Measurements from ENCODE around the gene TFPT. TPM values are rescaled to one million over a fixed set of nuclear protein-coding genes. Genes with fewer than 3 reads are reported as not detected.
"Not testable (repeated sequence)": the region's sequence is repeated elsewhere in the genome, so short reads cannot be mapped to it uniquely, and the experiment has no call there.

The TFPT gene
- total and polyA plus RNA-seq, 4 donors, result 12.1 to 32.9 (median 22.6) TPM

- Histone ChIP-seq H3K9ac (ENCODE audit: insufficient read depth in 1 of 2, low read length in 2 of 2) (no peak overlapping the region), H3K36me3 (ENCODE audit: control insufficient read depth in 4 of 4, insufficient read depth in 4 of 4, low read length in 4 of 4) (no peaks in the 10 kb centered on the region), H3K27me3 (ENCODE audit: control insufficient read depth in 3 of 3, insufficient read depth in 3 of 3, low read length in 2 of 3) (peaks cover 3 to 28% (median 5%) of the 10 kb centered on the region in 3 donors), H3K9me3 (ENCODE audit: control insufficient read depth in 4 of 4, insufficient read depth in 3 of 4, low read length in 3 of 4) (no peaks in the 10 kb centered on the region), H3K4me1 (ENCODE audit: control insufficient read depth in 5 of 5, insufficient read depth in 5 of 5, low read length in 5 of 5) (peaks cover 0 to 12% (median 0%) of the 10 kb centered on the region in 5 donors), H3K27ac (ENCODE audit: low read depth in 1 of 2, low read length in 1 of 2) (no peak overlapping the region), H3K4me3 (no peak overlapping the region)
- TF ChIP-seq CTCF (IDR thresholded peaks at IDR 0.05; ENCODE audit: control extremely low read depth, extremely low read depth), result no peak
- WGBS, 2 donors, result 79 to 85% methylated on average over 12 of the region's 12 CpGs
- ATAC-seq (ENCODE audit: insufficient read depth, low FRiP score) (no peak), DNase-seq (no peak)
Measured at GRCh38 chr19:54099190-54099902, 16.1 kb downstream of the TFPT start.

GRCh38 chr19:54096617-54097106 lies 18.8 kb downstream of the TFPT start:
- no peak for TF ChIP-seq CTCF (IDR thresholded peaks at IDR 0.05; ENCODE audit: control extremely low read depth, extremely low read depth)
- peaks cover 3 to 32% (median 7%) of the 10 kb centered on the region in 3 donors for H3K27me3 ChIP-seq (ENCODE audit: control insufficient read depth in 3 of 3, insufficient read depth in 3 of 3, low read length in 2 of 3)
- ATAC-seq (ENCODE audit: insufficient read depth, low FRiP score), result no peak
- no peak for DNase-seq
- H3K9ac ChIP-seq (ENCODE audit: insufficient read depth in 1 of 2, low read length in 2 of 2), result no peak overlapping the region
- H3K36me3 ChIP-seq (ENCODE audit: control insufficient read depth in 4 of 4, insufficient read depth in 4 of 4, low read length in 4 of 4), result no peaks in the 10 kb centered on the region
- H3K4me3 ChIP-seq, result no peak overlapping the region
- peaks cover 0 to 7% (median 0%) of the 10 kb centered on the region in 5 donors for H3K4me1 ChIP-seq (ENCODE audit: control insufficient read depth in 5 of 5, insufficient read depth in 5 of 5, low read length in 5 of 5)
- H3K27ac ChIP-seq (ENCODE audit: low read depth in 1 of 2, low read length in 1 of 2), result peak overlapping the region in 1 of 2 donors; percentile 6
- 8 to 13% methylated on average over 14 of the region's 14 CpGs for WGBS, 2 donors
- no peaks in the 10 kb centered on the region for H3K9me3 ChIP-seq (ENCODE audit: control insufficient read depth in 4 of 4, insufficient read depth in 3 of 4, low read length in 3 of 4)

GRCh38 chr19:54095859-54096616 lies 19.4 kb downstream of the TFPT start:
- peak; percentile 31 to 63 (median 60) for DNase-seq
- H3K4me3 ChIP-seq; ATAC-seq (ENCODE audit: insufficient read depth, low FRiP score): not testable (repeated sequence)

More at GRCh38 chr19:54095859-54096616, 19.4 kb downstream of the TFPT start:
- H3K9me3 ChIP-seq (ENCODE audit: control insufficient read depth in 4 of 4, insufficient read depth in 3 of 4, low read length in 3 of 4); H3K27ac ChIP-seq (ENCODE audit: low read depth in 1 of 2, low read length in 1 of 2); H3K36me3 ChIP-seq (ENCODE audit: control insufficient read depth in 4 of 4, insufficient read depth in 4 of 4, low read length in 4 of 4); H3K9ac ChIP-seq (ENCODE audit: insufficient read depth in 1 of 2, low read length in 2 of 2); H3K4me1 ChIP-seq (ENCODE audit: control insufficient read depth in 5 of 5, insufficient read depth in 5 of 5, low read length in 5 of 5): not testable (repeated sequence)
- WGBS, 2 donors, result 3 to 5% methylated on average over 10 to 46 of the region's 46 CpGs
- peaks cover 3 to 32% (median 7%) of the 10 kb centered on the region in 3 donors for H3K27me3 ChIP-seq (ENCODE audit: control insufficient read depth in 3 of 3, insufficient read depth in 3 of 3, low read length in 2 of 3)
